Islet of Langerhans (tissue), 1 donor: ENCODE results near the gene KCTD13.
"Not testable (repeated sequence)": the region's sequence is repeated elsewhere in the genome, so short reads cannot be mapped to it uniquely, and the experiment has no call there.

Experiments used
- FAIRE-seq: peaks from one replicate; lab custom pipeline; 2011; peaks lifted over from hg19 to GRCh38; lab: Jason Lieb, UNC

The KCTD13 gene

GRCh38 chr16:29906520-29907244 lies 19.3 kb downstream of the KCTD13 start:
- FAIRE-seq, result no peak

GRCh38 chr16:29905668-29906067 lies 20.4 kb downstream of the KCTD13 start:
- no peak for FAIRE-seq

- no peak for FAIRE-seq
These were observed 21.1 kb downstream of the KCTD13 start for GRCh38 chr16:29904947-29905346.

- no peak for FAIRE-seq
These were observed 22.4 kb downstream of the KCTD13 start for GRCh38 chr16:29903590-29903989.

GRCh38 chr16:29901607-29901945 lies 24.4 kb downstream of the KCTD13 start:
- no peak for FAIRE-seq

- no peak for FAIRE-seq
These were observed 25.0 kb downstream of the KCTD13 start for GRCh38 chr16:29900888-29901606.

GRCh38 chr16:29900102-29900887 lies 25.7 kb downstream of the KCTD13 start, which contains the start of gene ASPHD1:
Gene ASPHD1, plus strand, starts transcription at chr16:29900488. Its CDS starts 484 bp downstream, at chr16:29900972.
- no peak for FAIRE-seq

- peak; percentile 30 for FAIRE-seq
These were observed 26.4 kb downstream of the KCTD13 start, which contains the start of gene SEZ6L2 for GRCh38 chr16:29899516-29900101. Gene SEZ6L2, minus strand, starts transcription at chr16:29899550. Its CDS starts 531 bp downstream, at chr16:29899019.

GRCh38 chr16:29898804-29899515 lies 27.1 kb downstream of the KCTD13 start:
- FAIRE-seq, result no peak

GRCh38 chr16:29898135-29898803 lies 27.8 kb downstream of the KCTD13 start:
- FAIRE-seq, result no peak

- no peak for FAIRE-seq
These were observed 28.7 kb downstream of the KCTD13 start for GRCh38 chr16:29897333-29897732.

- no peak for FAIRE-seq
These were observed 29.2 kb downstream of the KCTD13 start for GRCh38 chr16:29896841-29897240.

- no peak for FAIRE-seq
These were observed 31.7 kb downstream of the KCTD13 start for GRCh38 chr16:29894352-29894751.

GRCh38 chr16:29893553-29893952 lies 32.5 kb downstream of the KCTD13 start:
- no peak for FAIRE-seq

GRCh38 chr16:29892458-29892813 lies 33.6 kb downstream of the KCTD13 start:
- no peak for FAIRE-seq

GRCh38 chr16:29891525-29892457 lies 34.2 kb downstream of the KCTD13 start:
- no peak for FAIRE-seq

GRCh38 chr16:29889372-29889771 lies 36.7 kb downstream of the KCTD13 start:
- FAIRE-seq, result not testable (repeated sequence)

GRCh38 chr16:29883987-29884386 lies 42.0 kb downstream of the KCTD13 start:
- no peak for FAIRE-seq

- FAIRE-seq, result no peak
These were observed 45.0 kb downstream of the KCTD13 start for GRCh38 chr16:29881050-29881449.

- no peak for FAIRE-seq
These were observed 47.9 kb downstream of the KCTD13 start for GRCh38 chr16:29878172-29878571.
